ENCODE data around the gene FBXW4. TPM values are rescaled to one million over a fixed set of nuclear protein-coding genes. Genes with fewer than 3 reads are reported as not detected.

FBXW4 gene
- total and polyA plus RNA-seq, 4 donors = 28.0 to 65.6 (median 54.5) TPM

GRCh38 chr10:101695404-101695890 lies 477 bp upstream of the FBXW4 start:
- H3K27me3 ChIP-seq (ENCODE audit: control insufficient read depth in 3 of 3, insufficient read depth in 3 of 3, low read length in 2 of 3) = no peaks in the 10 kb centered on the region
- peaks cover 0 to 3% (median under 1%) of the 10 kb centered on the region in 4 donors for H3K36me3 ChIP-seq (ENCODE audit: control insufficient read depth in 4 of 4, insufficient read depth in 4 of 4, low read length in 4 of 4)
- DNase-seq = no peak
- H3K4me1 ChIP-seq (ENCODE audit: control insufficient read depth in 5 of 5, insufficient read depth in 5 of 5, low read length in 5 of 5) = peaks cover 7 to 16% (median 12%) of the 10 kb centered on the region in 5 donors
- peak overlapping the region; percentile 95 for H3K4me3 ChIP-seq
- TF ChIP-seq, protein P1, sequence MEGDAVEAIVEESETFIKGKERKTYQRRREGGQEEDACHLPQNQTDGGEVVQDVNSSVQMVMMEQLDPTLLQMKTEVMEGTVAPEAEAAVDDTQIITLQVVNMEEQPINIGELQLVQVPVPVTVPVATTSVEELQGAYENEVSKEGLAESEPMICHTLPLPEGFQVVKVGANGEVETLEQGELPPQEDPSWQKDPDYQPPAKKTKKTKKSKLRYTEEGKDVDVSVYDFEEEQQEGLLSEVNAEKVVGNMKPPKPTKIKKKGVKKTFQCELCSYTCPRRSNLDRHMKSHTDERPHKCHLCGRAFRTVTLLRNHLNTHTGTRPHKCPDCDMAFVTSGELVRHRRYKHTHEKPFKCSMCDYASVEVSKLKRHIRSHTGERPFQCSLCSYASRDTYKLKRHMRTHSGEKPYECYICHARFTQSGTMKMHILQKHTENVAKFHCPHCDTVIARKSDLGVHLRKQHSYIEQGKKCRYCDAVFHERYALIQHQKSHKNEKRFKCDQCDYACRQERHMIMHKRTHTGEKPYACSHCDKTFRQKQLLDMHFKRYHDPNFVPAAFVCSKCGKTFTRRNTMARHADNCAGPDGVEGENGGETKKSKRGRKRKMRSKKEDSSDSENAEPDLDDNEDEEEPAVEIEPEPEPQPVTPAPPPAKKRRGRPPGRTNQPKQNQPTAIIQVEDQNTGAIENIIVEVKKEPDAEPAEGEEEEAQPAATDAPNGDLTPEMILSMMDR (IDR thresholded peaks at IDR 0.05; ENCODE audit: control extremely low read depth, extremely low read depth) = no peak
- H3K27ac ChIP-seq (ENCODE audit: low read depth in 1 of 2, low read length in 1 of 2) = peak overlapping the region; percentile 91 to 100
- no peaks in the 10 kb centered on the region for H3K9me3 ChIP-seq (ENCODE audit: control insufficient read depth in 4 of 4, insufficient read depth in 3 of 4, low read length in 3 of 4)
- no peak overlapping the region for H3K9ac ChIP-seq (ENCODE audit: insufficient read depth in 1 of 2, low read length in 2 of 2)
- 77 to 81% methylated on average over 10 of the region's 10 CpGs for WGBS, 2 donors
- no peak for ATAC-seq (ENCODE audit: insufficient read depth, low FRiP score)

GRCh38 chr10:101693978-101694673 lies 844 bp downstream of the FBXW4 start:
- H3K4me1 ChIP-seq (ENCODE audit: control insufficient read depth in 5 of 5, insufficient read depth in 5 of 5, low read length in 5 of 5) = peaks cover 8 to 19% (median 14%) of the 10 kb centered on the region in 5 donors
- peak overlapping the region; percentile 91 to 100 for H3K27ac ChIP-seq (ENCODE audit: low read depth in 1 of 2, low read length in 1 of 2)
- DNase-seq (peak; percentile 72 to 84 (median 78)), ATAC-seq (ENCODE audit: insufficient read depth, low FRiP score) (peak; percentile 78)
- peak overlapping the region; percentile 80 to 98 for H3K9ac ChIP-seq (ENCODE audit: insufficient read depth in 1 of 2, low read length in 2 of 2)
- TF ChIP-seq, protein P1 (IDR thresholded peaks at IDR 0.05; ENCODE audit: control extremely low read depth, extremely low read depth) = no peak
- no peaks in the 10 kb centered on the region for H3K36me3 ChIP-seq (ENCODE audit: control insufficient read depth in 4 of 4, insufficient read depth in 4 of 4, low read length in 4 of 4)
- H3K27me3 ChIP-seq (ENCODE audit: control insufficient read depth in 3 of 3, insufficient read depth in 3 of 3, low read length in 2 of 3) = no peaks in the 10 kb centered on the region
- H3K4me3 ChIP-seq = peak overlapping the region; percentile 95
- 0 to 1% methylated on average over 40 to 62 of the region's 63 CpGs for WGBS, 2 donors
- H3K9me3 ChIP-seq (ENCODE audit: control insufficient read depth in 4 of 4, insufficient read depth in 3 of 4, low read length in 3 of 4) = no peaks in the 10 kb centered on the region

GRCh38 chr10:101693651-101693977 lies 1.4 kb downstream of the FBXW4 start:
- Histone ChIP-seq H3K36me3 (ENCODE audit: control insufficient read depth in 4 of 4, insufficient read depth in 4 of 4, low read length in 4 of 4) (peaks cover 0 to 2% (median 0%) of the 10 kb centered on the region in 4 donors), H3K4me3 (peak overlapping the region; percentile 95), H3K27me3 (ENCODE audit: control insufficient read depth in 3 of 3, insufficient read depth in 3 of 3, low read length in 2 of 3) (no peaks in the 10 kb centered on the region), H3K9me3 (ENCODE audit: control insufficient read depth in 4 of 4, insufficient read depth in 3 of 4, low read length in 3 of 4) (no peaks in the 10 kb centered on the region), H3K9ac (ENCODE audit: insufficient read depth in 1 of 2, low read length in 2 of 2) (peak overlapping the region; percentile 80 to 98), H3K27ac (ENCODE audit: low read depth in 1 of 2, low read length in 1 of 2) (peak overlapping the region; percentile 91 to 100), H3K4me1 (ENCODE audit: control insufficient read depth in 5 of 5, insufficient read depth in 5 of 5, low read length in 5 of 5) (peaks cover 8 to 19% (median 18%) of the 10 kb centered on the region in 5 donors)
- TF ChIP-seq, protein P1 (IDR thresholded peaks at IDR 0.05; ENCODE audit: control extremely low read depth, extremely low read depth) = no peak
- ATAC-seq (ENCODE audit: insufficient read depth, low FRiP score) = no peak
- peak in 2 of 3 donors; percentile 67 to 86 for DNase-seq
- 6 to 7% methylated on average over 4 of the region's 4 CpGs for WGBS, 2 donors

All from lung (tissue), 12 donors.